Heart left ventricle (tissue), 16 donors: ENCODE measurements around the gene PIK3C2G. TPM values are rescaled to one million over a fixed set of nuclear protein-coding genes. Genes with fewer than 3 reads are reported as not detected.

Experiments
- ATAC-seq, 4 donors: fragments of 200-7000 bp; cut with Tn5 transposase; one replicate each; pipeline ENCODE4 v1.9.1; 2020 to 2022; ENCODE audit warnings: moderate library complexity in 4 of 4, mild to moderate bottlenecking in 3 of 4, moderate number of reproducible peaks in 1 of 4
- DNase-seq, 5 donors: peaks; one replicate each; pipeline ENCODE4 v3.0.0-alpha.2; 2020
- H3K27ac ChIP-seq, 12 donors: fragments of 200-600 bp; sonication (generic) in 4 of 12; one replicate each; pipeline versions ENCODE4 v1.5.0 to v1.8.0; 2016 to 2022; ENCODE audit warnings: mild to moderate bottlenecking in 2 of 12
- H3K27me3 ChIP-seq, 9 donors: fragments of 200-600 bp; sonication (generic) in 2 of 9; one replicate each; pipeline versions ENCODE4 v1.5.1 to v1.8.0; 2016 to 2022; ENCODE audit warnings: mild to moderate bottlenecking in 3 of 9
- H3K36me3 ChIP-seq, 9 donors: fragments of 200-600 bp; sonication (generic) in 2 of 9; one replicate each; pipeline versions ENCODE4 v1.5.0 to v1.8.0; 2018 to 2022; ENCODE audit warnings: mild to moderate bottlenecking in 2 of 9
- H3K4me1 ChIP-seq, 12 donors: fragments of 200-600 bp; sonication (generic) in 4 of 12; one replicate each; pipeline versions ENCODE4 v1.5.0 to v1.8.0; 2016 to 2022; ENCODE audit warnings: mild to moderate bottlenecking in 3 of 12
- H3K4me3 ChIP-seq, 12 donors: fragments of 200-600 bp; sonication (generic) in 4 of 12; one replicate each; pipeline versions ENCODE4 v1.5.0 to v1.8.0; 2017 to 2022; ENCODE audit warnings: mild to moderate bottlenecking in 9 of 12, moderate library complexity in 4 of 12
- H3K9me3 ChIP-seq, 12 donors: fragments of 200-600 bp; sonication (generic) in 4 of 12; one replicate each; pipeline versions ENCODE4 v1.5.0 to v1.8.0; 2016 to 2022; ENCODE audit warnings: mild to moderate bottlenecking in 1 of 12
- POLR2A ChIP-seq, 2 donors: fragments of 450-650 bp; IDR thresholded peaks; one replicate each; pipeline ENCODE4 v1.6.1; 2017; ENCODE audit warnings: antibody characterized with exemption in 2 of 2, mild to moderate bottlenecking in 2 of 2, moderate library complexity in 2 of 2
- WGBS, 4 donors: extraction: QIAGEN DNeasy Blood & Tissue Kit in 2 of 4; methylation state at CpG; one replicate each; pipeline versions ENCODE4 v1.1.5 to v1.1.7; 2013 to 2018; 5-methylcytosine and 5-hydroxymethylcytosine counted together
- intact Hi-C, 10 donors: fragments of 100-400 bp; cut with DNase I; formaldehyde crosslinking; loops; one replicate each; pipeline versions ENCODE4 v1.11.1 to v1.14.2; 2022
- polyA plus RNA-seq, 2 donors: library from polyadenylated mRNA; stranded (reverse); fragments of 200-250 nt; gene quantifications; one replicate each; pipeline ENCODE4 v1.2.3, GENCODE V29; 2013
- total RNA-seq, 9 donors: library from RNA; depleted of rRNA in 2 of 9; stranded (reverse); fragments of >200 nt in 2 of 9; fragmentation: NEBNext Ultra II Directional in 3 of 9; extraction: Animal tissue kit (Norgen Biotek cat#: 25700) in 3 of 9; gene quantifications; one replicate each; pipeline versions ENCODE4 v1.1.0 to v1.2.4, GENCODE V29; 2016 to 2023
- TF ChIP-seq, protein P1 (sequence below), 12 donors: fragments of 200-600 bp; sonication (generic) in 4 of 12; IDR thresholded peaks; one replicate each; pipeline versions ENCODE4 v1.5.0 to v1.8.0; 2018 to 2022; ENCODE audit warnings: antibody characterized with exemption in 12 of 12, mild to moderate bottlenecking in 5 of 12
- donor health status: ischemic (EF 13 %, LVEDD 7.1; RV severe dilation, severe dysfunction).
- donor health status: healthy with polysubstance abuse.
- donor health status: DM: no; HTN: yes; CAD: no.
- donor health status: DM: no; HTN: no; CAD: no.
- donor health status: ischemic (EF 25% LVEDD 6.9; RV normal size, moderate dysfunction).
- donor health status: ischemic (EF 25% LVEDD 5.7; RV mildly dilated, moderate dysfunction).
- donor health status: healthy.
- donor health status: DM: yes; HTN: yes; CAD: no.
- donor health status: ischemic (EF 35%, LVEDD 5.7; RV mildly dilated, moderate dysfunction).
- donor health status: nonischemic (EF 11% LVEDD 7.7; RV severe dilation, severe dysfunction).
- donor health status: DM: yes; HTN: yes; CAD: no.
- donor health status: PGD.
- donor health status: ischemic (EF 29% LVEDD 5.4; RV normal size, mild dysfunction).
- donor health status: nonischemic (EF 23%, LVEDD 6.1; RV moderate dilation, normal function).

Gene PIK3C2G
- total and polyA plus RNA-seq, 11 donors, result not detected

DNA sequence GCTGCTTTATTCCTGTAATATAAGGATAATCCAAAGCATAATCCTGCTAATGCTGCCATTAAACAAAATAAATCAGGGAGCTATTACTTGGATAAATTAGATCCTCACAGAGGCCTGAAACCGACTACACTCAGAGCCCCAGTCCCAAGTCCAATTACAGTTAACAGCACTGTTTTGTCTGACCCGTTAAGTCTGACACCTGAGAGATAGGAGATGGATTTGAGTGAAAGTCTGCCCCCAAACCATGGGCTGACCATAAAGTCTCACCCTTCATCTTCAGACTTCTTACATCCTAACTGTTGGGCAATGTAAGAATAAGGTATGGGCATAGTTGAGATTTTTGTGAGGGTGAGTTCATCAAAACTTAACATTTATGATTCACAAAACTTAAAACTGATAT, 294.8 kb downstream of the PIK3C2G start:
- Histone ChIP-seq H3K4me3 (no peak overlapping the region), H3K4me1 (peaks cover 0 to 5% (median 0%) of the 10 kb centered on the region in 12 donors), H3K27me3 (no peaks in the 10 kb centered on the region), H3K27ac (no peak overlapping the region), H3K36me3 (no peaks in the 10 kb centered on the region), H3K9me3 (no peaks in the 10 kb centered on the region)
- DNase-seq, result no peak
- intact Hi-C loops, result loop anchor here in 2 of 10 donors (10.0 kb wide), 2 partner anchors 629 to 649 kb away; no protein-coding TSS in a partner anchor
- TF ChIP-seq, protein P1, sequence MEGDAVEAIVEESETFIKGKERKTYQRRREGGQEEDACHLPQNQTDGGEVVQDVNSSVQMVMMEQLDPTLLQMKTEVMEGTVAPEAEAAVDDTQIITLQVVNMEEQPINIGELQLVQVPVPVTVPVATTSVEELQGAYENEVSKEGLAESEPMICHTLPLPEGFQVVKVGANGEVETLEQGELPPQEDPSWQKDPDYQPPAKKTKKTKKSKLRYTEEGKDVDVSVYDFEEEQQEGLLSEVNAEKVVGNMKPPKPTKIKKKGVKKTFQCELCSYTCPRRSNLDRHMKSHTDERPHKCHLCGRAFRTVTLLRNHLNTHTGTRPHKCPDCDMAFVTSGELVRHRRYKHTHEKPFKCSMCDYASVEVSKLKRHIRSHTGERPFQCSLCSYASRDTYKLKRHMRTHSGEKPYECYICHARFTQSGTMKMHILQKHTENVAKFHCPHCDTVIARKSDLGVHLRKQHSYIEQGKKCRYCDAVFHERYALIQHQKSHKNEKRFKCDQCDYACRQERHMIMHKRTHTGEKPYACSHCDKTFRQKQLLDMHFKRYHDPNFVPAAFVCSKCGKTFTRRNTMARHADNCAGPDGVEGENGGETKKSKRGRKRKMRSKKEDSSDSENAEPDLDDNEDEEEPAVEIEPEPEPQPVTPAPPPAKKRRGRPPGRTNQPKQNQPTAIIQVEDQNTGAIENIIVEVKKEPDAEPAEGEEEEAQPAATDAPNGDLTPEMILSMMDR (IDR thresholded peaks at IDR 0.05), result no peak
- TF ChIP-seq POLR2A (IDR thresholded peaks at IDR 0.05), result no peak
- 86 to 93% (median 90%) methylated on average over 2 of the region's 2 CpGs for WGBS, 4 donors
- ATAC-seq, result no peak

DNA sequence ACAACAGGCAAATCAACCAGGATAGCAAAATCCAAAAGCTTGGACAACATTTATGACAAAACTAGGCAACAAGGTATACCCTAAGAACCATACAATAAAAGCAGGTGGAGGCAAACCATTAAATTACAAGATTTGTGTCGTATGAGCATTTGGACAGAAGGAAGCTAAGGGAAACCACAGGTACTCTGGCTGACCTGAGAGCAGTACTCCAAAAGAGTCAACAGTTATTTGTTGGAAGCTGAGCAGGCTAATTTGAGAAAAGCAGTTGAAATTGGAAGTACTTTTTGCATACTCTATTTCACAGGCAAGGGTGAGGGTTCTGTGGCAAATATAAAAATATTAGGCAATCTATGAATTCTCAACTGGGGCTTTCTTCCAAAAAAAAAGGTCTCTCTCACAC, 297.9 kb downstream of the PIK3C2G start:
- DNase-seq (no peak), ATAC-seq (no peak)
- no peak overlapping the region for H3K27ac ChIP-seq
- intact Hi-C loops, result loop anchor here in 2 of 10 donors (10.0 kb wide), 2 partner anchors 626 to 646 kb away; no protein-coding TSS in a partner anchor
- H3K4me1 ChIP-seq, result no peaks in the 10 kb centered on the region
- H3K4me3 ChIP-seq, result no peak overlapping the region
- H3K27me3 ChIP-seq, result no peaks in the 10 kb centered on the region
- no peaks in the 10 kb centered on the region for H3K9me3 ChIP-seq
- H3K36me3 ChIP-seq, result no peaks in the 10 kb centered on the region
- 91 to 96% (median 94%) methylated on average over 1 of the region's 1 CpG for WGBS, 4 donors
- TF ChIP-seq, protein P1 (IDR thresholded peaks at IDR 0.05), result no peak
- TF ChIP-seq POLR2A (IDR thresholded peaks at IDR 0.05), result no peak

DNA sequence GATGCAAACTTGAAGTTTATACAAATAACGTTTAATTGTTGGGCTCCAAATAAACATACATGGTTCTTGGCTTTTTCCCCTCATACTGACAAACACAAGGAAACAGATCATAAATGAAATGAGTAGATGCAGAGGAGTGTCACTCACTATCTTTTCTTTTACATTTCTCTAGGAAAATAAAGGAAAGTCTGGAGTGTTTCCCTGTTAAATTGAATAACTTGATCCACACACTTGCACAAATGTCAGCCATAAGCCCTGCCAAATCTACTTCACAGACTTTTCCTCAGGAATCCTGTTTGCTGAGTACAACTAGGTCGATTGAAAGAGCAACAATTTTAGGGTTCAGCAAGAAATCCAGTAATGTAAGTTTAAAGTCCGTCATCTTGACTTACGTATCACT, 301.2 kb downstream of the PIK3C2G start:
- no peaks in the 10 kb centered on the region for H3K27me3 ChIP-seq
- H3K4me1 ChIP-seq, result no peaks in the 10 kb centered on the region
- WGBS, 4 donors, result 76 to 84% (median 77%) methylated on average over 4 of the region's 4 CpGs
- no peak for ATAC-seq
- H3K9me3 ChIP-seq, result no peaks in the 10 kb centered on the region
- no peaks in the 10 kb centered on the region for H3K36me3 ChIP-seq
- no peak for TF ChIP-seq POLR2A (IDR thresholded peaks at IDR 0.05)
- TF ChIP-seq, protein P1 (IDR thresholded peaks at IDR 0.05), result no peak
- no peak overlapping the region for H3K27ac ChIP-seq
- intact Hi-C loops, result no loop called here
- DNase-seq, result no peak
- no peak overlapping the region for H3K4me3 ChIP-seq

DNA sequence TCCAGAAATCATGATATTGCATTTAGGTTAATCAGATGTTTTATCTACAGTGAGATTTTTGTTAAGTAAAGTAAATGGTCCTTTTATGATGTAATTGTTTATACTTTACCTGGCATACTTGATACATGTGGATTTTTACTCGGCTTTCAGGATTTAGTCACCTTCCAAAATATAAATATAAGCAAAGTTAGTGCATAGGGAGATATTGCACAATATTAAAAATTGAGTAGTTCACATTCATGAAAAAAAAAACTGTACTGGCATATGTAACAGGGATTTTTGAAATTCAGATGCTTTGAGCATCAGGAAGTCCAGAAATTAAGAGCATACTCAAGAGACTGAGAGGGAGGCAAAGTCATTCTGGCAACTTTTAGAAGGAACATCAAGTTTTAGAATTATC, 303.0 kb downstream of the PIK3C2G start:
- 87 to 93% (median 92%) methylated on average over 1 of the region's 1 CpG for WGBS, 4 donors
- intact Hi-C loops, result no loop called here

More for the DNA sequence above, 303.0 kb downstream of the PIK3C2G start:
- ATAC-seq (no peak), DNase-seq (no peak)
- TF ChIP-seq POLR2A (IDR thresholded peaks at IDR 0.05), result no peak
- TF ChIP-seq, protein P1 (IDR thresholded peaks at IDR 0.05), result no peak
- H3K4me3 ChIP-seq, result no peak overlapping the region
- no peaks in the 10 kb centered on the region for H3K36me3 ChIP-seq
- no peaks in the 10 kb centered on the region for H3K4me1 ChIP-seq
- H3K27ac ChIP-seq, result no peak overlapping the region
- no peaks in the 10 kb centered on the region for H3K9me3 ChIP-seq
- no peaks in the 10 kb centered on the region for H3K27me3 ChIP-seq
